ENCODE measurements around the gene SPON1.

Gene SPON1

DNA sequence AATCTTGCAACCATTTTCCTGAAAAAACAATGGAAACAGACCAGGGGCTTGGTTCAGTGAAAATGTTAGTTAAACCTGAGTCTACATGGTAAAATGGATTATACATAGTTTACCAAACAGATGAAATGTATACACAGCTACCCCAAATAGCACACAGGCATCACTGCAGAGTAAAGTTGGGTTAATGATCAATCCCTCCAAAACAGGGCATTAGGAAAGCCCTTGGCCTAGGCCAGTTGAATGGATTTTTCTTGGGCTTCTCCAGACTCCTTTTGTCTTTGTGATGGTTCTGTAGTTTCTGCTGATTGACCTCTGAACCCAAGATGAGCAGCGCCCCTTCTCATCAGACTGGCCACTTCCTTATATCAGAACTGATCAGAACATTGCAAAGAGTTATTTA, 222.9 kb downstream of the SPON1 start:
- TF ChIP-seq, protein P1, sequence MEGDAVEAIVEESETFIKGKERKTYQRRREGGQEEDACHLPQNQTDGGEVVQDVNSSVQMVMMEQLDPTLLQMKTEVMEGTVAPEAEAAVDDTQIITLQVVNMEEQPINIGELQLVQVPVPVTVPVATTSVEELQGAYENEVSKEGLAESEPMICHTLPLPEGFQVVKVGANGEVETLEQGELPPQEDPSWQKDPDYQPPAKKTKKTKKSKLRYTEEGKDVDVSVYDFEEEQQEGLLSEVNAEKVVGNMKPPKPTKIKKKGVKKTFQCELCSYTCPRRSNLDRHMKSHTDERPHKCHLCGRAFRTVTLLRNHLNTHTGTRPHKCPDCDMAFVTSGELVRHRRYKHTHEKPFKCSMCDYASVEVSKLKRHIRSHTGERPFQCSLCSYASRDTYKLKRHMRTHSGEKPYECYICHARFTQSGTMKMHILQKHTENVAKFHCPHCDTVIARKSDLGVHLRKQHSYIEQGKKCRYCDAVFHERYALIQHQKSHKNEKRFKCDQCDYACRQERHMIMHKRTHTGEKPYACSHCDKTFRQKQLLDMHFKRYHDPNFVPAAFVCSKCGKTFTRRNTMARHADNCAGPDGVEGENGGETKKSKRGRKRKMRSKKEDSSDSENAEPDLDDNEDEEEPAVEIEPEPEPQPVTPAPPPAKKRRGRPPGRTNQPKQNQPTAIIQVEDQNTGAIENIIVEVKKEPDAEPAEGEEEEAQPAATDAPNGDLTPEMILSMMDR (conservative IDR thresholded peaks at IDR 0.05) = no peak

DNA sequence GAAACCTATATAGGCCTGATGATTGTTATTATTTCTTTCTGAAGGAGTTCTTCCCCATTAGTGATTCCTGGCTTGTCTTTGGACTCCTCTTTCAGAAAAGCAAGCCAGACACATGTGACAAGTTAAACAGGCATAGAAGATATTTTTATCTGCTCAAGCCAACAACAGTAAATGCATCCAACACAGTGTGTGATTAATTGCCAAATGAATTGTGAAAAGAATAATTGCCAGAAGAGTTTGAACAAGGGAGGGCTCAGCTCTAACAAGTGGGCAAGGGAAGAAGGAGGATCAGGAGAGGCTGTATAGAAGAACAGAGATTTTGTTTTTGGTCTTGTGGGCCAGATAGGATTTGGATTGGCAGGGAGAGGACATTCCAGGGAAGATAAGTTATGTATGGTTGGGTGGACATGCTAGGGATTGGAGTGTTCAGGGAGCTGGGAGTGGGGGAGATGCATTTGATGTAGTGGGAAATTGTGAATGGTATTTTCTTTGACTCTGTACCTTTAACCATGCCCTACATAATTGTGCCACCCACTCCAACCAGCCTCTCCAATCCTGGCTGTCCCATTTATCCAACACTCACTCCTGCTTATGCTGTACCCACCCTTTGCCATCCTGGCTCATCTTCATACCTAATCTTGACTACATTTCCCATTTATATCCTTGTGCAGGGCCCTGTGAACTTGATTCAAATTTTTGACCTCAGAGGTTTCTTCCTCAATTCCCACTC, 223.7 kb downstream of the SPON1 start:
- no peak overlapping the region for H3K27ac ChIP-seq
- TF ChIP-seq, protein P1 (conservative IDR thresholded peaks at IDR 0.05) = no peak

More for the DNA sequence above, 222.9 kb downstream of the SPON1 start:
- no peak overlapping the region for H3K27ac ChIP-seq

DNA sequence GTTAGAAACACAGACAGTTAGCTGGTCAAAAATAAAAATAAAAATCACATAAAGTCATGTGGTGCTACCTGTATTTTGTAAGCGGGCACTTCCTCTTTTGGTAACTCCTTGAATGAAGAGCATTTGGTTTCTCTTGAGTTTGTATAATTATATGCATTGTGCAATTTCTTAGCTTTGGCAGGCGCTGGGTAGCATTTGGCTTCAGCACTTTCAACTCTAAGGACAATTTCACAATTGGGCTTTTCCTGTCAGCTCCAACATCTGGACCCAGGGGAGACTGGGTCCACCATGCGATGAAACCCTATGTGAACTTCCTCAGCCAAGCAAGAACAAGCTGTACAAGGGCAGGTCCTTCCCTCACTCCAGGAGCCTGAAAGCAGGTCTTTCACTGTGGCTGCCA, 227.4 kb downstream of the SPON1 start:
- no peak overlapping the region for H3K27ac ChIP-seq
- TF ChIP-seq, protein P1 (conservative IDR thresholded peaks at IDR 0.05) = no peak

DNA sequence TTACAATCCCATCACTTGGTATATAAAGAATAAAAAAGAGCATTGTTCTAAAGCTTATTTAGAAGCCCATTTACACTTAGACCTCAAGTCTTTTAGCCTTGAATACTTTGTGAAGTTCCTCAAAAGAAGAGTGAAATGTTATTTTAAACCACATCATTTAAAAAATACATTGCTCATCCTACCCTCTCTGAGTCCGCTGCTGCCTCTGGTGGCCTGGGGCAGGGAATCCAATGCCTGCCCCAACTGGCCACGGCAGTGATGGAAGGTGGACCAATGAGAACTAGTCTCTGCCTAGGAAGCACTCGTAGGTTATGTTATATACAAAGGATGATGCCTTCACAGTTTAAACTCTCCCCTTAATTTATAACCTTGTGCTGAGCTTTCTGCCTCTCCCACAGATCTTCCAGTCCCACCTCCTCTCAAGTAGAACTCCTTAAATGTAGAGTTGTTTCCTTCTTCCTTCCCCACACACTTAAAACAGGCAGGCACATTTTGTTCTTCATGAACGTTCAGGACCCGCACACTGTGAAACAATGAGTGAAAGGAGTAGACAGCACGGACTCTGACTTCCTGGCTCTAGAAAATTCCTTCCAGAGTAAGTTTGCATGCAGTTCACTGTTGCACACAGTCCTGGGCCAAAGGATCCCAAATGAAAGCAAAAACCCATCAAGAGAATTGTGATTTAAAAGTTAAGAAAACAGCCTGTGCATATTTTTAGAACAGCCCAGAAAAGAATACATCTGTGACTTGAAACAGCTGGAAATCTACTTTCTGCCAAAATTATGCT, 228.7 kb downstream of the SPON1 start:
- no peak overlapping the region for H3K27ac ChIP-seq
- TF ChIP-seq, protein P1 (conservative IDR thresholded peaks at IDR 0.05) = no peak

DNA sequence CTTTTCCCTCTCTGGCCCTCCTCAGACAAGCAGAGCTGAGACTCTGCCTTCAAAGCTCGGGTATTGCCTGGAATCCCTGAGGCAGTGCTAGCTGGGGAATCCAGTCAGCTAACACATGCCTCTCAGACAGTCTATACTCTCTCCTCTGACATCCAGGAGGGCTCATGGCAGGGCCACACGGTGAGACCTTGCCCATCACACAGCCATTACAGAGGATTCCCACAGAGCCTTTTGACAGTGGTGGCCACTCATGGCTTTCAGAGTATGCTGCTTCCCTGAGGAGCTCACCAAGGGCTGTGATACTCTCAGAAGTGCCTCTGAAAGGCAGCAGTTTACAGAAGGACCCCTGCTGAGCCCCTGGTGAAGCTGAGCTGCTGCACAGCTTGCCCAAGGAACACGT, 231.1 kb downstream of the SPON1 start:
- TF ChIP-seq, protein P1 (conservative IDR thresholded peaks at IDR 0.05) = no peak
- H3K27ac ChIP-seq = no peak overlapping the region

DNA sequence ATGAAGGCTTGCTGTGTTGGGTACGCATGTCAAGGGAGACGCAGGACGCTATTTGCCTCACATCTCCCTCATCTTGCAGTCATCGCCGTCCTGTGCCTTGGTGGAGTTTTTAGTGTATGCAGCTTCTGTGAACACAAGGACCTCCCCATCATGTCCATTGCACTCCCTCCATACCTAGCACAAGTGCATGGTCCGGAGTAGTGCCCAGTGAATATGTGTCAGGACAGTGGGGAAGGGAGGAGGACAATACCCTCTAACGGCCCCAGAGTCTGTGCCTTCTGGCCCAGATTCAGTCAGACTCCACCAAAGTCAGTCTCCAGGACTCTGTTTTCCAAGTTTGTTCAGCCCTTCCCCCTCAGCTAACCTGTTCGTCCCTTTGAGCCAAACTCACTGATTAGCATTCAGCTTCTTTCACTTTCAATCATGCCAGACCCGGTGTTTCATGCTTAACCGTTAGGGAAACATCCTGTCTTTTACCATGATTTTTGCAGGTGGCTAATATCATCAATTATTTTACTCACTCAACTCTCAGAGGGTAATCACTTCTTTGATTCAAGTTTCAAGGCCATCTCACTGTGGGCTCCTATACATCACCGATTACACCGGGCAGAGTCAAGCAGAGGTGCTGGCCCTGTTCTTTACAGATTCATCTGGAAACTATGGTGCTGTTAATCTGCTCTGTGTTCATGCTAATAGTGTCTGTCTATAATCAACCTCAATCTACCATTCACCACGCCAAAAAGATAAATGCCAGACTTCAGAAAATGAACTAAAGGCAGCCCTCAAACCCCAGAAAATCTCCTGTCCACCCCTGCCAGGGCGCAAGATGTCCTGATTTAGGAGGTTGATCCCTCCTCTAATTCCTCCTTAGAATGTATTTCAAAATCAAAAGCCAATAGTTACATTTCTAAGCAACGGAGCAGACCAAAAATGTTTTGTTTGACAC, 240.0 kb downstream of the SPON1 start:
- TF ChIP-seq, protein P1 (conservative IDR thresholded peaks at IDR 0.05) = no peak
- H3K27ac ChIP-seq = no peak overlapping the region

DNA sequence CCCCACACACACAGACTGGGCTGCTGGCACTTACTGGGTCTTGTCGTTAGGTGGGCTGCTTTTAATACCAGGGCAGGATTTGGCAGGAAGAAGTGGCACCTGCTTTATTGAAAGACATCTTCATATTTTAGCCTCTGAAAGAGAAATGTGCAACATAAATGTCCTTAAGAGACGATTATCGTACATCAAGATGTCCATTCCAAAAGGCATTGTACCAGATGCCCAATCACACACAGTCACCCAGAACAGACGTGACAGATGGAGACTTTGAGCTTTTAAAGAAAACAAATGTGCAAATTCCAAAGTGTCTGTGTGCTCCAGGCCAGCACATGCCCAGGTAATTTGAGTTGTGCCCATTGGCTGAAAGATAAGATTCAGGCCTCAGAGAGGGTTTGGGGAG, 240.8 kb downstream of the SPON1 start:
- H3K27ac ChIP-seq = no peak overlapping the region
- TF ChIP-seq, protein P1 (conservative IDR thresholded peaks at IDR 0.05) = no peak

Measured in VCaP (cell line).